H1 (cell line): ENCODE results near the gene PLG. TPM values are rescaled to one million over a fixed set of nuclear protein-coding genes. Genes with fewer than 3 reads are reported as not detected.

Experiments
- CTCF ChIA-PET: fragments of 300-600 bp; sonication (Branson Sonifier 250); formaldehyde crosslinking; loops from one replicate; lab custom pipeline; 2021; ENCODE audit not compliant: partially characterized antibody; lab: Charles Lee
- POLR2A ChIA-PET: fragments of 300-600 bp; sonication (Branson Sonifier 250); formaldehyde crosslinking; loops from one replicate; lab custom pipeline; 2021; ENCODE audit warnings: inconsistent platforms; ENCODE audit not compliant: partially characterized antibody; lab: Charles Lee
- DNase-seq, 2 experiments: peaks; one replicate each; pipeline versions ENCODE4 v3.0.0 to v3.0.0-alpha.2; 2010 to 2022; ENCODE audit warnings: low spot score in 2 of 2, low read depth in 1 of 2, mixed read lengths in 1 of 2
- FAIRE-seq: peaks from 2 replicates; lab custom pipeline; 2011; peaks lifted over from hg19 to GRCh38; lab: Jason Lieb, UNC
- H2AFZ ChIP-seq: 2 replicates; pipeline ENCODE4 v1.8.1; 2012; ENCODE audit warnings: low read length, inconsistent platforms
- H2AK5ac ChIP-seq: 2 replicates; pipeline ENCODE4 v1.6.1; 2013; ENCODE audit warnings: low read depth, low read length
- H2BK120ac ChIP-seq: replicated peaks from 2 replicates; pipeline ENCODE3; 2013; ENCODE audit warnings: low read depth, low read length, inconsistent platforms
- H2BK12ac ChIP-seq: 2 replicates; pipeline ENCODE4 v1.6.1; 2013; ENCODE audit warnings: low read depth, low read length
- H2BK15ac ChIP-seq: 2 replicates; pipeline ENCODE4 v1.6.1; 2013; ENCODE audit warnings: low read length
- H2BK20ac ChIP-seq: 2 replicates; pipeline ENCODE4 v1.6.1; 2013; ENCODE audit warnings: low read length
- H2BK5ac ChIP-seq: 2 replicates; pipeline ENCODE4 v1.6.1; 2013; ENCODE audit warnings: low read depth, low read length
- H3K14ac ChIP-seq: 2 replicates; pipeline ENCODE4 v1.6.1; 2013; ENCODE audit warnings: inconsistent platforms; ENCODE audit not compliant: insufficient read length
- H3K18ac ChIP-seq: 2 replicates; pipeline ENCODE4 v1.6.1; 2013; ENCODE audit warnings: low read length; ENCODE audit errors: extremely low read depth
- H3K23ac ChIP-seq: 2 replicates; pipeline ENCODE4 v1.6.1; 2013; ENCODE audit warnings: inconsistent platforms; ENCODE audit not compliant: insufficient read length
- H3K23me2 ChIP-seq: 2 replicates; pipeline ENCODE4 v1.6.1; 2013; ENCODE audit warnings: low read depth, low read length
- H3K27ac ChIP-seq: 2 replicates; pipeline ENCODE4 v1.6.1; 2011; ENCODE audit warnings: low read depth, low read length, inconsistent platforms
- H3K27me3 ChIP-seq, 4 experiments: replicated peaks in 1 of 4; 1 replicate in 1 of 4; 2 replicates in 3 of 4; pipeline versions ENCODE4 v1.6.1 to v1.8.1; 2011 to 2013; ENCODE audit warnings: low read length in 3 of 4, mild to moderate bottlenecking in 3 of 4, inconsistent platforms in 2 of 4, mixed read lengths in 2 of 4, moderate library complexity in 1 of 4; ENCODE audit not compliant: control insufficient read depth in 3 of 4, insufficient read depth in 3 of 4; ENCODE audit errors: extremely low read depth in 1 of 4
- H3K36me3 ChIP-seq, 4 experiments: 2 replicates each; pipeline versions ENCODE4 v1.6.1 to v1.8.1; 2011 to 2013; ENCODE audit warnings: mild to moderate bottlenecking in 4 of 4, low read length in 3 of 4, moderate library complexity in 2 of 4, control low read depth in 1 of 4, inconsistent platforms in 1 of 4; ENCODE audit not compliant: insufficient read depth in 4 of 4, control insufficient read depth in 2 of 4
- H3K4ac ChIP-seq: replicated peaks from 2 replicates; pipeline ENCODE3; 2013; ENCODE audit warnings: low read length, low read depth, mixed read lengths, inconsistent platforms; ENCODE audit not compliant: insufficient read length
- H3K4me1 ChIP-seq, 4 experiments: replicated peaks in 1 of 4; 1 replicate in 1 of 4; 2 replicates in 3 of 4; pipeline versions ENCODE4 v1.6.1 to v1.8.1; 2011 to 2013; ENCODE audit warnings: low read length in 3 of 4, inconsistent platforms in 2 of 4, mixed read lengths in 1 of 4; ENCODE audit not compliant: insufficient read depth in 4 of 4, control insufficient read depth in 3 of 4
- H3K4me2 ChIP-seq, 2 experiments: 2 replicates each; pipeline versions ENCODE4 v1.6.1 to v1.8.1; 2011 to 2013; ENCODE audit warnings: low read depth in 2 of 2, low read length in 2 of 2, control low read depth in 1 of 2, inconsistent platforms in 1 of 2, mild to moderate bottlenecking in 1 of 2; ENCODE audit not compliant: insufficient read depth in 1 of 2
- H3K4me3 ChIP-seq, 4 experiments: fragments of 200-600, 300-600 bp in 1 of 4; sonication (generic), shearing (Covaris generic), sonication (Bioruptor Twin) in 1 of 4; 2 replicates each; pipeline versions ENCODE4 v1.5.1 to v1.8.1; 2011 to 2016; ENCODE audit warnings: low read length in 4 of 4, low read depth in 3 of 4, control low read depth in 2 of 4, inconsistent platforms in 2 of 4, mild to moderate bottlenecking in 2 of 4, mixed read lengths in 1 of 4, moderate library complexity in 1 of 4; ENCODE audit not compliant: insufficient read depth in 2 of 4; ENCODE audit errors: extremely low read depth in 1 of 4
- H3K56ac ChIP-seq: replicated peaks from 2 replicates; pipeline ENCODE3; 2013; ENCODE audit warnings: low read depth, mild to moderate bottlenecking, mixed read lengths, low read length, inconsistent platforms; ENCODE audit not compliant: insufficient read length
- H3K79me1 ChIP-seq: 2 replicates; pipeline ENCODE4 v1.6.1; 2013; ENCODE audit warnings: low read depth, low read length, control low read depth
- H3K79me2 ChIP-seq, 2 experiments: 2 replicates each; pipeline versions ENCODE4 v1.6.1 to v1.8.1; 2012 to 2013; ENCODE audit warnings: low read length in 2 of 2, mild to moderate bottlenecking in 2 of 2, inconsistent platforms in 1 of 2; ENCODE audit not compliant: insufficient read depth in 2 of 2, control insufficient read depth in 1 of 2
- H3K9ac ChIP-seq, 4 experiments: replicated peaks in 1 of 4; 1 replicate in 1 of 4; 2 replicates in 3 of 4; pipeline versions ENCODE4 v1.6.1 to v1.8.1; 2011 to 2013; ENCODE audit warnings: low read depth in 3 of 4, low read length in 3 of 4, control low read depth in 2 of 4, mild to moderate bottlenecking in 2 of 4, moderate library complexity in 2 of 4, inconsistent platforms in 1 of 4; ENCODE audit errors: extremely low read depth in 1 of 4
- H3K9me3 ChIP-seq, 2 experiments: 2 replicates each; pipeline versions ENCODE4 v1.6.1 to v1.8.1; 2012 to 2013; ENCODE audit warnings: mild to moderate bottlenecking in 2 of 2, moderate library complexity in 2 of 2, control low read depth in 1 of 2, inconsistent platforms in 1 of 2, low read depth in 1 of 2, low read length in 1 of 2, mixed read lengths in 1 of 2; ENCODE audit not compliant: insufficient read depth in 2 of 2
- H4K20me1 ChIP-seq, 2 experiments: replicated peaks in 1 of 2; 2 replicates each; pipeline versions ENCODE3 to v1.8.1; 2011 to 2013; ENCODE audit warnings: inconsistent platforms in 2 of 2, low read length in 2 of 2, mild to moderate bottlenecking in 1 of 2; ENCODE audit not compliant: insufficient read depth in 2 of 2, control insufficient read depth in 1 of 2
- H4K5ac ChIP-seq: 2 replicates; pipeline ENCODE4 v1.6.1; 2013; ENCODE audit warnings: low read length, low read depth, mixed read lengths, inconsistent platforms; ENCODE audit not compliant: insufficient read length
- H4K8ac ChIP-seq: 2 replicates; pipeline ENCODE4 v1.8.0; 2013; ENCODE audit warnings: mild to moderate bottlenecking, moderate library complexity, low read length, inconsistent platforms; ENCODE audit not compliant: insufficient read depth; ENCODE audit errors: extremely low read depth
- H4K91ac ChIP-seq: replicated peaks from 2 replicates; pipeline ENCODE3; 2013; ENCODE audit warnings: low read length, mixed read lengths, inconsistent platforms; ENCODE audit not compliant: insufficient read length
- ASH2L ChIP-seq: fragments of 200-600, 300-600 bp; sonication (generic); IDR thresholded peaks from one replicate; pipeline ENCODE4 v1.7.1; 2017; ENCODE audit warnings: low read length
- ATF2 ChIP-seq: IDR thresholded peaks from 2 replicates; pipeline ENCODE4 v1.6.1; 2012; ENCODE audit warnings: low read length, inconsistent platforms
- CREB1 ChIP-seq: IDR thresholded peaks from 2 replicates; pipeline ENCODE4 v1.6.1; 2012; ENCODE audit warnings: inconsistent platforms
- EZH2 ChIP-seq: fragments of 200-600 bp; sonication (generic); IDR thresholded peaks from 2 replicates; pipeline ENCODE4 v1.7.1; 2012; ENCODE audit warnings: low read depth, mild to moderate bottlenecking, moderate library complexity, low read length, inconsistent platforms; ENCODE audit not compliant: severe bottlenecking
- HDAC6 ChIP-seq: IDR thresholded peaks from one replicate; pipeline ENCODE4 v1.7.1; 2012; ENCODE audit warnings: low read depth, mild to moderate bottlenecking, inconsistent platforms, low read length, moderate library complexity
- JUN ChIP-seq: IDR thresholded peaks from 2 replicates; pipeline ENCODE4 v1.6.1; 2011; ENCODE audit warnings: low read depth, mild to moderate bottlenecking, improper control_type of control experiment, low read length
- KDM5A ChIP-seq: fragments of 200-600 bp; IDR thresholded peaks from 2 replicates; pipeline ENCODE4 v1.7.1; 2012; ENCODE audit warnings: mild to moderate bottlenecking, low read length, inconsistent platforms, mixed read lengths
- SAP30 ChIP-seq: fragments of 300-600 bp; sonication (generic); IDR thresholded peaks from 2 replicates; pipeline ENCODE4 v1.7.1; 2012; ENCODE audit warnings: low read length, moderate library complexity, mild to moderate bottlenecking, inconsistent platforms; ENCODE audit not compliant: insufficient read depth, insufficient replicate concordance
- SIRT6 ChIP-seq: IDR thresholded peaks from one replicate; pipeline ENCODE4 v1.7.1; 2012; ENCODE audit warnings: low read length, inconsistent platforms
- SUZ12 ChIP-seq: fragments of 200-600 bp; sonication (generic); IDR thresholded peaks from 2 replicates; pipeline ENCODE4 v1.6.1; 2012; ENCODE audit warnings: mild to moderate bottlenecking, inconsistent platforms, low read length, moderate library complexity, mixed read lengths
- TAF7 ChIP-seq: optimal IDR thresholded peaks from 2 replicates; pipeline ENCODE3; 2011; ENCODE audit warnings: low read depth, mild to moderate bottlenecking, inconsistent platforms, low read length, moderate library complexity, borderline replicate concordance
- ZNF274 ChIP-seq: IDR thresholded peaks from 2 replicates; pipeline ENCODE4 v1.7.0; 2012; ENCODE audit warnings: low read length, borderline replicate concordance; ENCODE audit errors: extremely low read depth
- WGBS, 2 experiments: shearing (Covaris generic) in 1 of 2; methylation state at CpG; one replicate each; pipeline versions ENCODE4 v1.1.6 to v1.1.7; 2013 to 2015; ENCODE audit warnings: low lambda C conversion rate in 2 of 2, mixed read lengths in 2 of 2, inconsistent platforms in 1 of 2, low coverage in 1 of 2, missing lambda C conversion rate in 1 of 2; ENCODE audit not compliant: insufficient replicate concordance in 2 of 2, insufficient coverage in 1 of 2, insufficient read length in 1 of 2; ENCODE audit errors: extremely low coverage in 1 of 2, missing lambda C conversion rate in 1 of 2; 5-methylcytosine and 5-hydroxymethylcytosine counted together
- polyA plus RNA-seq, 7 experiments: library from polyadenylated mRNA; depleted of rRNA in 3 of 7; stranded (reverse) in 5 of 7; unstranded in 2 of 7; fragments of >200 nt in 5 of 7; fragments of 200-250 nt in 2 of 7; gene quantifications; 1 replicate in 5 of 7; 2 replicates in 1 of 7; 4 replicates in 1 of 7; pipeline versions ENCODE4 v1.2.1 to v1.2.3, GENCODE V29; 2011 to 2013; ENCODE audit warnings: missing spikeins in 2 of 7, mixed read lengths in 2 of 7
- total RNA-seq: library from RNA; stranded (reverse); fragmentation: NEBNext Ultra II Directional; extraction: Animal tissue kit (Norgen Biotek cat#: 25700); gene quantifications from 2 replicates; pipeline ENCODE4 v1.2.1, GENCODE V29; 2021

PLG gene
- total and polyA plus RNA-seq, 2 of the 8 experiments (the other 6 are each of a cell fraction or from before 2014, with no cell fraction given): not detected

GRCh38 chr6:160764847-160765246, 62.8 kb downstream of the PLG start:
- H4K8ac ChIP-seq: no peak overlapping the region
- no peak overlapping the region for H3K4ac ChIP-seq
- FAIRE-seq (no peak), DNase-seq (no peak)
- H4K5ac ChIP-seq: no peak overlapping the region
- no peak overlapping the region for H3K56ac ChIP-seq
- H3K23ac ChIP-seq: peak overlapping the region; percentile 65
- no peak overlapping the region for H2BK5ac ChIP-seq
- H3K4me3 ChIP-seq: no peak overlapping the region
- no peak overlapping the region for H2BK12ac ChIP-seq
- peak overlapping the region; percentile 98; the same call in 1 of the 2 replicates for H2AK5ac ChIP-seq
- peak overlapping the region; percentile 25 for H4K91ac ChIP-seq
- H3K4me2 ChIP-seq: no peak overlapping the region
- H3K79me1 ChIP-seq: peaks cover 2% of the 10 kb centered on the region; the same call in 1 of the 2 replicates
- POLR2A ChIA-PET: no interaction called here
- 95% methylated on average over 5 of the region's 5 CpGs; no CpG with 5 or more reads in 1 of the 2 experiments for WGBS, 2 experiments
- H3K18ac ChIP-seq: no peak overlapping the region
- H4K20me1 ChIP-seq: peaks cover 0 to 2% of the 10 kb centered on the region in 2 experiments
- CTCF ChIA-PET: interaction anchor here (1.0 to 1.7 kb wide), 8 partner anchors 9 to 337 kb away, joined by 3 to 5 read pairs (median 4); no protein-coding TSS in a partner anchor
- peaks cover 0 to 6% (median 4%) of the 10 kb centered on the region in 4 experiments; a peak in 3 of 7 replicates for H3K27me3 ChIP-seq
- no peak overlapping the region for H3K14ac ChIP-seq
- no peaks in the 10 kb centered on the region for H3K79me2 ChIP-seq
- peak overlapping the region; percentile 54 for H2BK120ac ChIP-seq
- H2AFZ ChIP-seq: no peak overlapping the region
- no peaks in the 10 kb centered on the region for H3K4me1 ChIP-seq
- H2BK15ac ChIP-seq: 0 out of 2 replicates have a peak overlapping the region, but pooled peaks have one; percentile 46
- no peak overlapping the region for H3K9ac ChIP-seq
- H2BK20ac ChIP-seq: peak overlapping the region; percentile 93; the same call in 1 of the 2 replicates
- H3K23me2 ChIP-seq: peaks cover 8% of the 10 kb centered on the region; the same call in 1 of the 2 replicates
- no peaks in the 10 kb centered on the region; a peak in 2 of 4 replicates for H3K9me3 ChIP-seq
- H3K36me3 ChIP-seq: no peaks in the 10 kb centered on the region
- H3K27ac ChIP-seq: no peak overlapping the region
- TF ChIP-seq SUZ12: no peak
- no peak for TF ChIP-seq ASH2L
- no peak for TF ChIP-seq CREB1
- TF ChIP-seq EZH2: no peak
- TF ChIP-seq JUN: no peak
- TF ChIP-seq ZNF274: no peak
- no peak for TF ChIP-seq KDM5A
- TF ChIP-seq SIRT6: no peak
- no peak for TF ChIP-seq TAF7
- no peak for TF ChIP-seq ATF2
- no peak for TF ChIP-seq SAP30
- no peak for TF ChIP-seq HDAC6
